GM19193 (cell line): ENCODE measurements around the gene USP9X.
A peak's percentile ranks its signal among the peaks of the same experiment; 100 is the strongest.

Experiments
- POLR2A ChIP-seq: IDR thresholded peaks from 4 replicates; pipeline ENCODE4 v1.6.1; 2011; ENCODE audit not compliant: insufficient read depth, insufficient read length; ENCODE audit errors: extremely low read depth

Gene USP9X

GRCh38 chrX:41081821-41082220, 3.4 kb upstream of the USP9X start:
- no peak for TF ChIP-seq POLR2A

- TF ChIP-seq POLR2A = no peak
Observed at GRCh38 chrX:41082783-41083182, 2.5 kb upstream of the USP9X start.

GRCh38 chrX:41084044-41084892, 977 bp upstream of the USP9X start:
- peak; percentile 80 for TF ChIP-seq POLR2A

- peak; percentile 62 for TF ChIP-seq POLR2A
Observed at GRCh38 chrX:41085512-41085877, 250 bp downstream of the USP9X start.

- TF ChIP-seq POLR2A = peak; percentile 61
Observed at GRCh38 chrX:41085878-41086626, 807 bp downstream of the USP9X start.

- TF ChIP-seq POLR2A = no peak
Observed at GRCh38 chrX:41086627-41086932, 1.3 kb downstream of the USP9X start.

GRCh38 chrX:41087201-41087600, 2.0 kb downstream of the USP9X start:
- TF ChIP-seq POLR2A = no peak

- no peak for TF ChIP-seq POLR2A
Observed at GRCh38 chrX:41090568-41091238, 5.5 kb downstream of the USP9X start.

- no peak for TF ChIP-seq POLR2A
Observed at GRCh38 chrX:41092776-41093175, 7.5 kb downstream of the USP9X start.

GRCh38 chrX:41095174-41095573, 9.9 kb downstream of the USP9X start:
- TF ChIP-seq POLR2A = no peak

- TF ChIP-seq POLR2A = no peak
Observed at GRCh38 chrX:41095908-41096307, 10.7 kb downstream of the USP9X start.

- TF ChIP-seq POLR2A = no peak
Observed at GRCh38 chrX:41096339-41096955, 11.2 kb downstream of the USP9X start.

GRCh38 chrX:41097326-41097725, 12.1 kb downstream of the USP9X start:
- no peak for TF ChIP-seq POLR2A

GRCh38 chrX:41100200-41100599, 15.0 kb downstream of the USP9X start:
- no peak for TF ChIP-seq POLR2A

- no peak for TF ChIP-seq POLR2A
Observed at GRCh38 chrX:41100819-41101218, 15.6 kb downstream of the USP9X start.

GRCh38 chrX:41105005-41105404, 19.8 kb downstream of the USP9X start:
- no peak for TF ChIP-seq POLR2A

GRCh38 chrX:41108007-41108406, 22.8 kb downstream of the USP9X start:
- no peak for TF ChIP-seq POLR2A
